Stimulated activated CD4-positive, alpha-beta T cell treated with anti-CD3 and anti-CD28 coated beads, TNF-alpha, amount 100 ng/mL, for 48 hours (primary cell): ENCODE results near the gene HOXA10.

Experiments
- DNase-seq, 3 donors: peaks; one replicate each; pipeline ENCODE4 v3.0.0-alpha.2; 2020; ENCODE audit warnings: low read depth in 3 of 3

Gene HOXA10

GRCh38 chr7:27145165-27145913, 28.8 kb downstream of the HOXA10 start:
- DNase-seq, result no peak

- no peak for DNase-seq
Observed at GRCh38 chr7:27144781-27145164, 29.3 kb downstream of the HOXA10 start.

DNA sequence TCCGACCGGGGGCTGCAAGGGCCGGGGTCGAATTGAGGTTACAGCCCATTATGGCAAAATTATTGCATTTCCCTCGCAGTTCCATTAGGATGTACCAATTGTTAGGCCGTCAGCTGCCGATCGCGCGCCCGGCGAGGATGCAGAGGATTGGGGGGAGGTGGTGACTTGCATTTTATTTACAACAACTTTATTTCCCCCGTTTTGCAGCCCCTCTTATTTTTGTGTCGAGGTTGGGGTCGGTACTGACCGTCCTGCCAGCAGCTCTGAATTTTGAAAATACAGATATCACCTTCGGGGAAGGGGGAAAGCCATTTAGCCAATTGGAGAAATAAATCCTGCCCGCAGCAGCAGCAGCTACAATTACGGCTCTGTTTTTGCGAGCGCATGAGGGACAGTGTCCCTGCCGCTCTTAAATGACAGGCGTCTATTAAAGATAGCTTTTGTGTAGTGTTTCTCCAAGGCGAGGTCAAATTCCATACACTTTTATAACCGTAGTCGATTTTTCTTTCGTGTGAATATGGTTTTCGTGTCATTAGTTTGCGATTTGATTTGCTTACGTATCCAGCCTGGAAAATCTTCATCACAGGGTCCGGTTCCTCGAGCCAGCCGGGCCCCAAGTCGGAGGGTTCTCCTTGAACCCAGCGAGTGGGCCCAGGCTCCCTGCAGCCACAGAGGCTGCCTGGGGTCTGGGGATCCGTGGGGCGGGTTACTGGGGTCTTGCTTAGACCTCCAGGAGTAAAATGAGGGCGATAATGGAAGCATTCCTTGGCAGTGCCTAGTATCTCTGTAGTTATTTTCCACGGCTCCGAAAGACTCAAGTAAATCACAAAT, 30.0 kb downstream of the HOXA10 start:
- no peak for DNase-seq

GRCh38 chr7:27143023-27143949, 30.8 kb downstream of the HOXA10 start, which contains the start of gene HOXA5:
Gene HOXA5 (minus strand): TSS chr7:27143681. CDS start chr7:27143607, 74 bp downstream.
- DNase-seq, result no peak

DNA sequence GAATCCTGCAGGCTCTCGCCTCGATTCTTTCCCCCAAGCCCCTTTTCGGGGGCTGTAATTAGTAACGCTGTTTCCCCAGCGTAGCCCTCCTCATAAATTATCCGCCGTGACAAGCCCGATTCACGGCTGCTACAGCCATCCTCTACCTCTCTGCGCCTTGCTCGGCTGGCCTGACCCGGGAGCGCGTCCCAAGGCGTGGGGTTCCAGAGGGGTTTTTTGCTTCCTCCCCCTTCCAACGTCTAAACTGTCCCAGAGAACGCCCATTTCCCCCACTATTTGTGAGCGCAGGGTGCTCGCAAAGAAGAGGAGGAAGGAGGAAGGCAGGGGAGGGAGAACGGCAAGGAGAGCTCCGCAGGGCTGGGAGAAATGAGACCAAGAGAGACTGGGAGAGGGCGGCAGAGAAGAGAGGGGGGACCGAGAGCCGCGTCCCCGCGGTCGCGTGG, 31.5 kb downstream of the HOXA10 start:
- no peak for DNase-seq

- no peak for DNase-seq
Observed at GRCh38 chr7:27141923-27142579, 32.1 kb downstream of the HOXA10 start.

DNA sequence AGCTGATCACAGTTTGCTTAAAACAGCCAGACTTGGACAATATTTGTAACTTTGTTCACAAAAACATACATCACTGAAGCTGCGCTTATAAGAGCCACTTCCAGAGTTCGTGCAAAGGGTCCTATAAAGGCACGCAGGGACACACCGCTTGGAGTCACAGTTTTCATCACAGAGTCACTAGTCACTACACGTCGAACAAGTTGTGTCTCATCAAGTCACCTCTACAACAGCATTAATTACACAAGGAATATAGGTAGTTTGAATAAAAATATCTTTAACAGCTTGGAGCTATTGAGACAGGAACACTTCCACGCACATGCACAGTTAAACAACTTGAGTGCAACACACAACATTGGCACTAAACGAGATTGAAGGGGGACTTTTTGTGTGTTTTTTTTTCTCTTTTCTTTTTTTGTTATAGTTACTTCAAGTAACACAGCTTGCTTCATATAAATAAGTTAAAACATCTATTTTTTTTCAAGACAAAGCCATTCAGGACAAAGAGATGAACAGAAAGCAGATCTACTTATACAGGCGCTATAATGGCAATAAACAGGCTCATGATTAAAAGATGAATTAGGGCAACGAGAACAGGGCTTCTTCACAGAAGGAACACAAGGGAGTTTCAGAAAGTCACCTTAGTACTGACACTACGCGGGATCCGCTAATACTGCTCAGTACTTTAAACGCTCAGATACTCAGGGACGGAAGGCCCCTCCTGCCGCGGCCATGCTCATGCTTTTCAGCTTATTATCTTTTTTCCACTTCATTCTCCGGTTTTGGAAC, 32.8 kb downstream of the HOXA10 start:
- no peak for DNase-seq

GRCh38 chr7:27140126-27140857, 33.8 kb downstream of the HOXA10 start:
- DNase-seq, result no peak

DNA sequence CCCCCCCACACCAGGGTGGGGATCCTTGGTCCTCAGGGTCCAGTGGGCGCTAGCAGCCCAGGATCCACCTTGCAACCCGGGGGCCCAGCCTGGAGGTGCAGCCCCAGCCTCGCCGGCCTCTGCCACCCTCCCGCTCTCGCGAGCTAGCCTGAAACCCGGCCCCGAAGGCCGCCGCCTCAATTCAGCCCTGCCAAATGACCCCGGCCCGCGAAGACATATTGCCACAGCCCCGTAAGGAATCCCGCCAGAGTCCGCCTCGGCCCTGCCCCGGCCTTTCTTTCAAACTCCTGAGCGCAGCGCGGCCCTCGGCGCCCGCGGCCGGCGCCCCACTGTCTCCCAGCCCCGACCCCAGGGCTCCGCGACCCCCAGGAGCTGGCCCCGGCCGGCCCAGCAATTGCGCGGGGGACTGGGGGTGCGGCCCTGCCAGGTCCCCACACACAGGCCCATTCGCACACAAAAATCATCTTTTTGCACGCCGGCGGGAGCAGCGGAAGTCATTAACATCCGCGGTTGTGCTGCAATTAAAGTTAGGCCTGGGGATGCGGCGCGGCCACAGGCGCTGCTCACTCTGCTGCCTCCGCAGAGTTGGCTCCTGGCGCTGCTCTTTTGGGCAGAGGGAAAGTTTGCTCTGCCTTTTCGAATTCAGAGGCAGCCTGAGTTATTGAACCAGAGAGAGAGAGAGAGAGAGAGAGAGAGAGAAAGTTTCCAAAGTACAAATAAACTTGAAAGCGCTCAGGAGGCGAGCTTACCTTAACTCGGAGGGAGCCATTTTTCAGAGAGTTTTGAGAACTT, 34.6 kb downstream of the HOXA10 start:
- DNase-seq, result no peak

DNA sequence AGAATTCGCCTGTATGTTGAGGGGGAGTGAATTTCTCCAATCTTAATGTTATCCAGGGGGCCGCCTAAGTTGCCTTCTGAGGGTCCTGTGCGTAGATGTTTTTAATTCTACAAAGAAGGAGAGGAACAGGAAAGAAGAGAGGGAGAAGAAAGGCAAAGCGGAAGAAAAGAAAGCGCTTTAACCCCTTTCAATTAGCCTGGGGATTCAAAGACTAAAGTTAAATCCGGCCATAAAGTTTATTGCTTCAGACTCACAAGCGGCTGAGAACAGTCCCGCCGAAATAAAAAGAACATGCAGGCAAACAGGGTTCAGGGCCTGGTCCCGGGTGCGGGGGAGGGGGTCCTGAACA, 35.2 kb downstream of the HOXA10 start:
- no peak for DNase-seq

GRCh38 chr7:27138472-27138871, 35.6 kb downstream of the HOXA10 start:
- no peak for DNase-seq

GRCh38 chr7:27137640-27138315, 36.3 kb downstream of the HOXA10 start:
- DNase-seq, result no peak

DNA sequence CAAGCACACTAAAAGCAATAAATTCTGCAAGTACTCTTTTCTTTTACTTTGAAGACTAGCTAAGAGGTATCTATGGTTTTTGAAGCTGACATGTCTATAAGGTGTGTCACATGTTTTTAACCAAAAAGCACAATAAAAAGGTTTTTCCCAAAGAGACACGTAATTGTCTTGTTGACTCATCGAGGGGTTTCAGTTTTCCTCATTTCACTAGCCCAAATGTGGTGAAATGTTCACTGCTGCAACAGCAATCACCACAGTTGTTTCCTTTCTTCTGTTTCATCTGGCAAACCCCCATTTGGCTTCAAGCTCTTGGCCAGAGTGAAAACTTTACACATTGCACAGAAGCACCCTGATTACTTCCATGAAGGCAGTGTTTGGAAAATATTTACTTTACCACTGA, 39.7 kb downstream of the HOXA10 start:
- no peak for DNase-seq

DNA sequence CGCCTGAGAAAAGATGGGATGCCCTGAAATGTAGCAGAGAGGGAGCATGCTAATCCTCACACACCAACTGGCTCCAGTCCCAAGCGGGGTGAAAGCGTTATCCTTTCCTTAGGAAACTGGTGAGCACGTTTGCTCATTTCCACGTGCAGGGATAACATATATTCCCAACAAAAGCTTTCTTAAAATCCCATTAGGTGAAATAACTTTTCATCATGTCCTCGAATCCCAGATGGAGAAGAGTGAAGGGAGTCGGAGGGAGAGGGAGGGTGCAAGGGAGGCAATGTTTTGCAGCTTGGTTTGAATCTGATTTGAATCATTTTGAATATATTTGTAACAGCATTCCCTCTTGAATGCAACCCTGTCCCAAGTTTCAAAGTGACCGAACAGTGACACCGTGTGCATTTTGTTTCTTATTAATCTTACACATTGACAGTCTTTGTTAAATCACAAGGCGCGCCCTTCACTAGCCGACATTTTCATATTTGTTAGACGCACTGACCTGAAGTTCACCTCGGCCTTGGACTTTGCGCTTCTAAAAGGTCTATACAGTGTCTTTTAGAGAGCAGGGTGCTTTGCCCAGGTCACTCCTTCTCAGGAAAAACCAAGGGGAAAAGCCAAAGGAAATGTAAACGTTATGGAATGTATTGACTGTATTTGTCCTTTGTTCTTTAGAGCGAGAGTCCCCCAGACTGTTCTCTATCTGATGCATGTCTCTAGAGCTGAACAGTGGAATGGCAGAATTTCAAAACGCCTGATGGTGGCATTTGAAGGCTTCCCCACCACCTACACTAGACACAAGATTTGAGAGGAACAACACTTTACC, 40.5 kb downstream of the HOXA10 start:
- no peak for DNase-seq

DNA sequence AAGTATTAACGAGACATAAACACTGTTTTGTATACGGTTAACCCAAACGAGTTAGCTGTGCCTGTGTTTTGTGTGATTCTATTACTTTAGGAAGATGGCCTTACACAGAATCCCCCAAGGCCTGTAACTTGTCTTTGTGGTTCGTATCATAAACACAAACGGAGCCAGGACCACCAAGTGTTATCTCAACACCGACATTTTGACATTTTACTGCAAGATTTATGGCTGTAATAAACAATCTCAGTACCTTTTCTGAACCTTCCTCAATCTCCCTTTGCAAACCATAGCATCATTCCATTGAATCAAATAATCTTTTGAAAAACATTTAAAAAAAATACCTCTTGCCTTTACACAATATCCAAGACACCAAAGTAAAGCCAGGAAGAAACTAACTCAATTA, 41.1 kb downstream of the HOXA10 start:
- no peak for DNase-seq

- no peak for DNase-seq
Observed at GRCh38 chr7:27132214-27132613, 41.9 kb downstream of the HOXA10 start.

- no peak for DNase-seq
Observed at GRCh38 chr7:27131390-27131819, 42.7 kb downstream of the HOXA10 start.
